ENCODE results near the gene PEAR1. TPM values are rescaled to one million over a fixed set of nuclear protein-coding genes. Genes with fewer than 3 reads are reported as not detected.

The PEAR1 gene
- total and polyA plus RNA-seq, 2 of the 8 experiments (the other 6 are each of a cell fraction or from before 2014, with no cell fraction given), result 0.63 to 0.71 TPM

DNA sequence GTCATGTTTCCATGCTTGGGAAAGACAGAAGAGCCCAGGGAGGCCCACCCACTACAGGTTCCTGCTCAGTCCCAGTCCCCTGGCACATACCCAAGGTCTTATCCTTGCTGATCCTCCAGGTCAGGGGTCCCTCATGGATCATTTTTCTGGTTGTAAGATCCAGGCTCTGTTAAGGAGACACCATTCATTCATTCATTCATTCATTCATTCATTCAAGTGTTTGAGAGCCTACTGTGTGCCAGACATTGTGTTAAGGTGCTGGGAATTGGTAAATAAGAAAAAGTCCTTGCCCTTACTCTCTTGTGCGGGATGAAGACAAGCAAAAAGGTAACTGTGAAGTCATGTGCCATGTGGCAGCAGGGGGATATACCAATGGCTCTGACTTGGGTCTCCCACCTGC lies 50.8 kb downstream of the PEAR1 start (continued):
- TF ChIP-seq CHD7 (IDR thresholded peaks at IDR 0.05; ENCODE audit: insufficient replicate concordance, low read length) (no peak), TAF7 (optimal IDR thresholded peaks at IDR 0.05; ENCODE audit: borderline replicate concordance, low read depth, low read length) (no peak), EZH2 (IDR thresholded peaks at IDR 0.05; ENCODE audit: low read depth, low read length, severe bottlenecking) (no peak), CHD1 (IDR thresholded peaks at IDR 0.05; ENCODE audit: low read depth, low read length) (no peak), GTF2F1 (IDR thresholded peaks at IDR 0.05; ENCODE audit: borderline replicate concordance, low read depth, low read length) (no peak), YY1 (IDR thresholded peaks at IDR 0.05; ENCODE audit: low read depth, low read length) (no peak), MAFK (IDR thresholded peaks at IDR 0.05; ENCODE audit: low read depth, low read length) (no peak), HDAC6 (IDR thresholded peaks at IDR 0.05; ENCODE audit: low read depth, low read length) (no peak)
